T47D (cell line): ENCODE measurements around the gene ANAPC16.
"Not testable (repeated sequence)": the region's sequence is repeated elsewhere in the genome, so short reads cannot be mapped to it uniquely, and the experiment has no call there.

Experiments
- DNase-seq, 2 experiments: peaks; one replicate each; pipeline versions ENCODE4 v3.0.0 to v3.0.0-alpha.2; 2011 to 2012; ENCODE audit warnings: low read depth in 1 of 2, low spot score in 1 of 2
- JUND ChIP-seq: IDR thresholded peaks from 2 replicates; pipeline ENCODE4 v1.6.1; 2012; ENCODE audit warnings: low read depth
- in situ Hi-C: cut with HindIII; loops from 2 replicates; pipeline ENCODE4 v1.10.0; 2016; ENCODE audit warnings: low sequenced_read_pairs, low pct_unique_long_range_greater_than_20kb

The ANAPC16 gene

GRCh38 chr10:72219235-72219814, 3.5 kb downstream of the ANAPC16 start:
- TF ChIP-seq JUND: no peak
- DNase-seq: no peak
- in situ Hi-C loops: no loop called here

DNA sequence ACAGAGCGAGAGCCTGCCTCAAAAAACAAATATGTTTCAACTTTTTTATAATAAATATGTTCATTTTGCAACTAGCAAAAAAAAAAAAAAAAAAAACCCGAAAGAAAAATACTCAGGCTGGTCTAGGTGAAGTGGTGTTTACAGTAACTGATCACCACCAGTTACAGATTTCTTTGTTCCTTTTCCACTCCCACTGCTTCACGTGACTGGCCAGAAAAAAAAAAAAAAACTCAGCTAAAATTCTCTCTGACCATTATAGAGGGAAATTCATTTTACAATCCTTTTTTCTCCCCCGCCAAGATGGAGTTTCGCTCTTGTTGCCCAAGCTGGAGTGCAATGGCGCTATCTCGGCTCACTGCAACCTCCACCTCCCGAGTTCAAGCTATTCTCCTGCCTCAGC, 4.8 kb downstream of the ANAPC16 start:
- no peak for DNase-seq
- no peak for TF ChIP-seq JUND
- in situ Hi-C loops: no loop called here

- in situ Hi-C loops: no loop called here
- no peak for TF ChIP-seq JUND
- no peak for DNase-seq
These were observed 5.5 kb downstream of the ANAPC16 start for GRCh38 chr10:72221278-72221677.

DNA sequence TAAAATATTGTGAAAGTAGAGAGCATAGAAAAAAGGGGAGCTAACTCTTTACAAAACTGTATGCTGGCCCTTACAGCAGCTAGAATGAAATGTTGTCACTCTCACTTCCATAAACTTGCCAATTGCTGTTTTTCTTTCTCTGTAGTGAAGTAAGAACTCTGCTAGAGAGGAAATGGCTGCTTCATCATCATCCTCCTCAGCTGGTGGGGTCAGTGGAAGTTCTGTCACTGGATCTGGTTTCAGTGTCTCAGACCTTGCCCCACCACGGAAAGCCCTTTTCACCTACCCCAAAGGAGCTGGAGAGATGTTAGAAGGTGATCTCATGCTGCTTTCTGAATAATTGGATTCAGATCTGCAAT, 7.9 kb downstream of the ANAPC16 start:
- in situ Hi-C loops: no loop called here
- no peak for TF ChIP-seq JUND
- DNase-seq: no peak

- in situ Hi-C loops, DNase-seq: not testable (repeated sequence)
These were observed 8.4 kb downstream of the ANAPC16 start for GRCh38 chr10:72224191-72224590.

DNA sequence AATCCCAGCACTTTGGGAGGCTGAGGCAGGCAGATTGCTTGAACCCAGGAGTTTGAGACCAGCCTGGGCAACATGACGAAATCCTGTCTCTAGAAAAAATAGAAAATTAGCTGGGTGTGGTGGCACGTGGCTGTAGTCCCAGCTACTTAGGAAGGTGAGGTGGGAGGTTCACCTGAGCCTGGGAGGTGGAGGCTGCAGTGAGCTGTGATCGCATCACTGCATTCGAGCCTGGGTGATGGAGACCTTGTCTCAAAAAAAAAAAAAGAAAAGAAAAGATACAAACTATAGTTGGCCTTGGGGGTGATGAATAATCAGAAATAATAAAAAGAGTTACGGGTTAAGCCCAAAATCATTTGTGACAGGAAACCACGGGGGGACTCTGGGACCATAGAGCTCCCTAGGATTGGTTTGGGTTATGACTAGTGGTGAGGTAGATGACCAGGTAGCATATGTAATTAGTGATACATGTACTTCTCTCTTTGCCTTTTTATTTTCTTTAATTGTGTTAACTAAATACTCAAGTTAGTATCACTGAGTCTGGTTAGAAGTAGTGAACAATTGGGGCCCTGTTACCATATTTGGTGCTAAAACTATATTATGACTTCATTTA, 10.7 kb downstream of the ANAPC16 start:
- in situ Hi-C loops: no loop called here
- DNase-seq: no peak
- TF ChIP-seq JUND: no peak

DNA sequence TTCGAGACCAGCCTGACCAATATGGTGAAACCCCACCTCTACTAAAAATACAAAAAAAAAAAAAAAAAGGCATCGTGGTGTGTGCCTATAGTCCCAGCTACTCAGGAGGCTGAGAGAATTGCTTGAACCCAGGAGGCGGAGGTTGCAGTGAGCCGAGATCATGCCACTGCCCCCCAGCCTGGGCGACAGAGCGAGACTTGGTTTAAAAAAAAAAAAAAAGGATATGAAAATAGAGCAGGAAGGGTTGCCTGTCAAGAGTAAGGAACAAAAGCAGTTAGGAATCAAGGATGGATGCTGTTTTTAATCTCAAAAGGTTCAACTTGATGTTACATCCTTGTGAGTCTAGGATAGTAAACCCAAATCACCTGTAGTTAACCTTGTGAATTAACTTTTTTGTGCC, 12.0 kb downstream of the ANAPC16 start:
- no peak for TF ChIP-seq JUND
- in situ Hi-C loops: no loop called here
- DNase-seq: no peak

- no peak for TF ChIP-seq JUND
- in situ Hi-C loops: no loop called here
- no peak for DNase-seq
These were observed 12.5 kb downstream of the ANAPC16 start for GRCh38 chr10:72228318-72228751.

DNA sequence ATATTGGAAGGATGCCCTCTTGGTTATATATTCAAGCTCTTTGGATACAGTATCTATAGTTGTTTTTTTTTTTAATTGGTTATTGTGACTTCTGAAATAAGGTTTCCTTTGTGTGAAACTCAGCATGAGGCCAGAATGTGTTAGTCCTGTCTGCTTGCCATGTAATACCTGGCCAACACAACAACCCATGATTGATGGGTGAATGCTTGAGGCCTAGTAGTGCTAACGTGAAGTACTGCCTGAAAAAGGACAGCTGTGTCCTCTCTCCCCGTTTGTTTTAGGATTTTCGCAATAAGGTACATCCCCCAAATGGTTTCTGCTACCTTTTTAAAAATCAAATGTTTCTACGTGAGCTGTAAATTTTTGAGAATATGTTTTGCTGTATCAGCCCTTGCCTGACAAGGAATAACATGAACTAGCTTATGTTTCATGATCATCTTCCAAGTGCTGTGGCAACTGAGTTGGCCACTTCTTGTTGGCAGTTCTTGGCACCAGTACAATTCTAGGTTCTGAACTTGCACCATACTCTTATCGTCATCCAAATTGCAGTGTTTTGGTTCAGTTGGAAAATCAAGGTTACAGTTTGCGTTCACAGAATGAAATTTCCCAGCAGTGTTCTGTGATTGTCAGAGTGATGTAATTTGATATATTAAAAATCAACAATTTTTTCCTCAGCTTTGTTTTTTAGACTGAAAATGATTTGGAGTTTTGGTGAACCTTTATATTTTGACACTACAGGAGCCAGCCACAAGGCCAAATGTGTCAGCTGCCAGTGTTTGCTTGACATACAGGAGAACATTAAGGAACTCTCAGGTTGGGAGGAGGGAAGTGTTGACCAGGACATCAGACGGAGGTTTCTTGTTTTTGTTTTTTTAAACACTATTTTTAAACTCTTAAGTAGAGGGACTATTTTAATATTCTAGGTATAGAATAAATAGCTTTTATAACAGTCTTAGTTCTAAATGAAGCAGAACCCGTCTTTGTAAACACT, 13.7 kb downstream of the ANAPC16 start:
- TF ChIP-seq JUND: no peak
- in situ Hi-C loops: no loop called here
- no peak for DNase-seq

DNA sequence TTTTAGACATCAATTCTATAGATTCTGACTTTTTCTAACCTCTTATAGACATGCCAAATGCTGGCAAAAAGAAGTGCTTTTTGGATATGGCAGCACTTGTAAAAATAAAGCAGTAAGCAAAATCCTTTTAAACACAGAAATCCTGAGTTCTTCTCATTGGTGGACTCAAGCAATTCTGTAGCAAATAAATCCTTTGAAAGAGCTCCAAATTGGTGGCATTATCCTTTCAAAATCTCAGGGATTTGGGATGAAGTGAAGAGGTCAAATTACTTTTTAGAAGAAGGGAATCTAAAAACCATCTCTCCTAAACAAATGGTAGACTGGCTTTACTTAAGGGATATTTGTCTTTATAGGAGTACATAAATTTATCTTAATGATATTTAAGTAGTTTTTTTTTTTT, 17.8 kb downstream of the ANAPC16 start:
- no peak for DNase-seq
- TF ChIP-seq JUND: no peak
- in situ Hi-C loops: no loop called here

GRCh38 chr10:72234560-72235095, 18.8 kb downstream of the ANAPC16 start:
- in situ Hi-C loops: no loop called here
- DNase-seq: no peak
- no peak for TF ChIP-seq JUND

DNA sequence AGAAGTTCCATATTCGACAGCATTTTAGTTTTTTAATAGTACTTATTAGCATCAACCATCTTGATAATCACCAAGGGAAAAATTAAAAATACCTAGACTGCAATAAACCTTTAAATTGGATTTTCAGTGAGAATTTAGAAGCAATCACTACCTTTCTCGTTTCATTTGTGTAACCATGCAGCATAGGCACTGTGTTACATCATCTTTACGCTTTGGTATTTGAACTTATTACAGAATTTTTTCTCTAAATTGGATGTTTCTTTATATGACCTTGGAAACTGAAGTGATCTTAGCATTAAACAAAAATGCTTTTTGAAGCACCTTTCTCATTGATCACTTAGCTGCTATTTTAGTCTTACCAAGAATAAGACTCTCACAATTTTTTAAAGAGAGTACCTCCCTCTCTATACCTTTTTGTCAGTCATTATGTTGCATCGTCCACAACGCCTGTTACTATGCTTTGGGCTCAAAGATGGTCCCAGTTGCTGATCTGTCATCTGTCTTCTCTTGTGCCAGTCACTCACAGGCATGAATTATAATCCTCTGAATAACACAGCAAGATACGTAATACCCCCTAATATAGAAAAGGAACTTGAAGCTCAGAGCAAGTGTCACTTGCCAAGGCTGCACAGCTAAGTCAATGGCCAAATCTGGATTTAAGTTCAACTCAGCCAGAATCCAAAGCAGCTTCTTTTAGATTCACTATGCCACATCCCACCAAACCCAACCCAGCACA, 19.9 kb downstream of the ANAPC16 start:
- no peak for TF ChIP-seq JUND
- in situ Hi-C loops: no loop called here

More for the DNA sequence above, 19.9 kb downstream of the ANAPC16 start:
- no peak for DNase-seq
